Measurements from ENCODE around the gene RNF157.

Gene RNF157

DNA sequence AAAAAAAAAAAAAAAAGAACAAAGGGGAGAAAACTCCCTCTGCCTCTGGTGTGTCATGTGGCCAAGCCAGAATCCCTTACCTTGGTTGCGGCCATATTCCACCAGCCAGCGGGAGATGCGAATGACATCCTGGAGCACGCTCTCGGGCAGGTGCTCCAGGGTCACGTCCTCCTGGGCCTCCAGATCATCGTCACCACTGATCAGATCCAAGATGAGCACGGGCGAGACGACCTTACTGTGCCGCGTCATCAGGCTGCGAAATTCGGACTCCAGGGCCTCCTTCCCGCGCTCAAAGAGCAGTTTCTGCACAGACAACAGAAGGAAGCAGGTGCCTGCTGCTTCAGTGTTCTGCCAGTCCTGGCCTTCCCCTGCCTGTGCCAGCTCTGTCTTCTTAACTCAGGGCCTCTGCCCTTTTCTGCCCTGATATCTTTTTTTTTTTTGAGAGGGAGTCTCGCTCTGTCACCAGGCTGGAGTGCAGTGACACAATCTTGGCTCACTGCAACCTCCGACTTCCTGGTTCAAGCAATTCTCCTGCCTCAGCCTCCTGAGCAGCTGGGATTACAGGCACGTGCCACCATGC, 142.5 kb downstream of the RNF157 start:
- Histone ChIP-seq H3K36me3 (ENCODE audit: control insufficient read depth, insufficient read depth, low read length) (peaks cover 27% of the 10 kb centered on the region), H3K27ac (ENCODE audit: low read length) (no peak overlapping the region), H3K27me3 (ENCODE audit: control insufficient read depth, insufficient read depth, low read length) (no peaks in the 10 kb centered on the region), H3K4me1 (ENCODE audit: control insufficient read depth, insufficient read depth, low read length) (no peaks in the 10 kb centered on the region; the same call in 1 of the 2 replicates), H3K9me3 (ENCODE audit: control insufficient read depth, insufficient read depth, low read length) (no peaks in the 10 kb centered on the region), H3K4me3 (ENCODE audit: low read length) (no peak overlapping the region)
- WGBS (ENCODE audit: insufficient coverage, insufficient read length), result no CpG with 5 or more reads among the region's 19 CpGs
- DNase-seq (ENCODE audit: low read depth, low spot score), result no peak

DNA sequence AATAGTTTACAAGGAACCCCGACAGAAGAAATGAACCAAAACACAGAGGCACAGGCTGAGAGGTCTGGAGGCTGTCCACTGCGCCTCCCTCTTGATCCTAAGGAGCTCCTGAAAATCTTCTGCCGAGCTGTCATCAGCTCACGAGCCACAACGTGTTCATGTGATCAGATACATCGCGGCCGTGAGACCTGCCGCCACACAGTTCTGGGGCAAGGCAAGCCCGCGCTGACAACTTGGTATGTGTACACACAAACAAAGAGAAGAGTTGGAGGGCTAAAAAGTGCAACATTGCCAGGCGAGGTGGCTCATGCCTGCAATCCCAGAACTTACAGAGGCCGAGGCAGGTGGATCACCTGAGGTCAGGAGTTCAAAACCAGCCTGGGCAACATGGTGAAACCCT, 144.3 kb downstream of the RNF157 start:
- Histone ChIP-seq H3K9me3 (ENCODE audit: control insufficient read depth, insufficient read depth, low read length) (no peaks in the 10 kb centered on the region), H3K27me3 (ENCODE audit: control insufficient read depth, insufficient read depth, low read length) (no peaks in the 10 kb centered on the region), H3K36me3 (ENCODE audit: control insufficient read depth, insufficient read depth, low read length) (peaks cover 20% of the 10 kb centered on the region), H3K27ac (ENCODE audit: low read length) (no peak overlapping the region), H3K4me3 (ENCODE audit: low read length) (no peak overlapping the region), H3K4me1 (ENCODE audit: control insufficient read depth, insufficient read depth, low read length) (no peaks in the 10 kb centered on the region)
- no CpG with 5 or more reads among the region's 13 CpGs for WGBS (ENCODE audit: insufficient coverage, insufficient read length)
- no peak for DNase-seq (ENCODE audit: low read depth, low spot score)

DNA sequence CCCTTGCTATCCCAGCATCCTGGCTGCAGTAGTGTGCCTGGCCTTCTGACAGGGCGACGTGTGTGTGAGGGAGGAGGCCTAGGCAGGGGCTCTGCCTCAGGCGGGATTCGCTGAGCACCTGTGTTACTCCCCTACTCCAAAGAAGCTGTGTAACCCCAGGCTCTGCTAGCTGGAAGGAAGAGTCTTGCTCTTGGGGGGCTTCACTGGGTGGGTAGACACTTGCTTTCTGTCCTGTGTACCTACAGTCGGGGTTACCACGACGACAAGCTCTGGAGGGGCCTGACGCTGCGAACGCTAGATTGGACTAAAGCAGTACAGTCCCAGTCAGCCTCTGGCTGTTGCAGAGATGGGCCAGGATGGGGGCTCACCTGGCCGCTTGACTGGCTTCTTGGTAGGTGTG, 146.2 kb downstream of the RNF157 start:
- no peak for DNase-seq (ENCODE audit: low read depth, low spot score)
- no peaks in the 10 kb centered on the region for H3K27me3 ChIP-seq (ENCODE audit: control insufficient read depth, insufficient read depth, low read length)
- WGBS (ENCODE audit: insufficient coverage, insufficient read length), result no CpG with 5 or more reads among the region's 11 CpGs
- H3K36me3 ChIP-seq (ENCODE audit: control insufficient read depth, insufficient read depth, low read length), result peaks cover 24% of the 10 kb centered on the region
- H3K4me3 ChIP-seq (ENCODE audit: low read length), result no peak overlapping the region
- no peaks in the 10 kb centered on the region for H3K4me1 ChIP-seq (ENCODE audit: control insufficient read depth, insufficient read depth, low read length)
- no peak overlapping the region for H3K27ac ChIP-seq (ENCODE audit: low read length)
- H3K9me3 ChIP-seq (ENCODE audit: control insufficient read depth, insufficient read depth, low read length), result no peaks in the 10 kb centered on the region

DNA sequence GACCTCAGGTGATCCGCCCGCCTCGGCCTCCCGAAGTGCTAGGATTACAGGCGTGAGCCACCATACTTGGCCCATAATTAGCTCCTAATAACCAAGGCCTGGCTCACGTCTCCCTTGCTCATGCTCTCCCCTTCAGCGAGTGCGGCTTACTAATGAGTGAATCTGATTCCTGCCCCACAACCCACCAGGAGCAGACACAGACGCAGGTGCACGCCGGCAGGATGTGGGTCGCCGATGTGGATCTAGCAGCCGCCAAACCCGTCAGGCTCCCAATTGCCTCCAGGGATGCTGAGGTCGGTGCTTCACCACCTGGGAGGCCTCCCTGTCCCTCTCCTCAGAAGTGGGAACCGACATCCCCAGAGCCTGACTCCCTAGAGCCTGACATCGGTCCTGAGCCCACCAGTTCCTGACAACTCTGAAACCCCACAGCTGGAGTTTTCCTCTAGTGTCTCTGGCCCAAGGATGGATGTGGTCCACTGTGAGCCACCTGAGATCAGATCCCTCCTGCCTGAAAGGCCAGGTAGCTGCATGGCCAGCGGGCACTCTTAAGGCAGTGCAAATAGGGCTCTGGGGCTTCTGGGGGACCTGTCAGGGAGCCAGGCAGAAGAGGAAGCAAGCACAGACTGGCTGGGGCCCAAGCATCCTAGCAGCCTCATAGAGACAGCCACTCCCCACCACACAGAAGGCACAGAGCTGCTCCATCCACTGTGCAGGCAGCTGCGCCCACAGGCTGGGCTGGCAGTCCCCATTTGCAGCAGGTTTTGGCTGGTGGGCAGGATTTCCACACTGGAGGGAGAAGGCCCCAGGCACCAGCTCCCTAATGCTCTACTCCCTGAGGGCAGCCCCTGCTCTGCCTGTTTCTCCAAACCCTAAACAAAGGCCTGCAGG, 147.5 kb downstream of the RNF157 start:
- no peaks in the 10 kb centered on the region for H3K9me3 ChIP-seq (ENCODE audit: control insufficient read depth, insufficient read depth, low read length)
- H3K4me3 ChIP-seq (ENCODE audit: low read length), result no peak overlapping the region
- no peak overlapping the region for H3K27ac ChIP-seq (ENCODE audit: low read length)
- H3K4me1 ChIP-seq (ENCODE audit: control insufficient read depth, insufficient read depth, low read length), result no peaks in the 10 kb centered on the region
- peaks cover 25% of the 10 kb centered on the region for H3K36me3 ChIP-seq (ENCODE audit: control insufficient read depth, insufficient read depth, low read length)
- WGBS (ENCODE audit: insufficient coverage, insufficient read length), result no CpG with 5 or more reads among the region's 20 CpGs
- no peak for DNase-seq (ENCODE audit: low read depth, low spot score)
- H3K27me3 ChIP-seq (ENCODE audit: control insufficient read depth, insufficient read depth, low read length), result no peaks in the 10 kb centered on the region

Measured in iPS DF 6.9 (cell line).